PFSK-1 (cell line): Measurements from ENCODE around the gene UBASH3A.

ENCODE experiments used
- FOXP2 ChIP-seq: optimal IDR thresholded peaks from 2 replicates; pipeline ENCODE3; 2011; ENCODE audit warnings: borderline replicate concordance, control low read depth, inconsistent platforms; ENCODE audit not compliant: insufficient read depth; ENCODE audit errors: extremely low read length, extremely low read depth
- POLR2AphosphoS5 ChIP-seq: IDR thresholded peaks from 2 replicates; pipeline ENCODE4 v1.6.1; 2012; ENCODE audit warnings: low read depth, mild to moderate bottlenecking, control low read depth, low read length, moderate library complexity
- SIN3A ChIP-seq: IDR thresholded peaks from 2 replicates; pipeline ENCODE4 v1.6.1; 2012; ENCODE audit warnings: mild to moderate bottlenecking, low read length, moderate library complexity, borderline replicate concordance; ENCODE audit not compliant: insufficient read depth
- TAF1 ChIP-seq: IDR thresholded peaks from 2 replicates; pipeline ENCODE4 v1.6.1; 2012; ENCODE audit warnings: low read length, control low read depth, borderline replicate concordance; ENCODE audit not compliant: insufficient read depth
- TF ChIP-seq, protein P1 (sequence below), 2 experiments: IDR thresholded peaks; 2 replicates each; pipeline versions ENCODE4 v1.6.1 to v1.8.0; 2011 to 2012; ENCODE audit warnings: low read depth in 2 of 2, low read length in 2 of 2, control low read depth in 1 of 2, inconsistent platforms in 1 of 2, mild to moderate bottlenecking in 1 of 2, moderate library complexity in 1 of 2; ENCODE audit not compliant: insufficient read depth in 1 of 2

GRCh38 chr21:42480736-42481135, 77.0 kb downstream of the UBASH3A start:
- TF ChIP-seq, protein P1, sequence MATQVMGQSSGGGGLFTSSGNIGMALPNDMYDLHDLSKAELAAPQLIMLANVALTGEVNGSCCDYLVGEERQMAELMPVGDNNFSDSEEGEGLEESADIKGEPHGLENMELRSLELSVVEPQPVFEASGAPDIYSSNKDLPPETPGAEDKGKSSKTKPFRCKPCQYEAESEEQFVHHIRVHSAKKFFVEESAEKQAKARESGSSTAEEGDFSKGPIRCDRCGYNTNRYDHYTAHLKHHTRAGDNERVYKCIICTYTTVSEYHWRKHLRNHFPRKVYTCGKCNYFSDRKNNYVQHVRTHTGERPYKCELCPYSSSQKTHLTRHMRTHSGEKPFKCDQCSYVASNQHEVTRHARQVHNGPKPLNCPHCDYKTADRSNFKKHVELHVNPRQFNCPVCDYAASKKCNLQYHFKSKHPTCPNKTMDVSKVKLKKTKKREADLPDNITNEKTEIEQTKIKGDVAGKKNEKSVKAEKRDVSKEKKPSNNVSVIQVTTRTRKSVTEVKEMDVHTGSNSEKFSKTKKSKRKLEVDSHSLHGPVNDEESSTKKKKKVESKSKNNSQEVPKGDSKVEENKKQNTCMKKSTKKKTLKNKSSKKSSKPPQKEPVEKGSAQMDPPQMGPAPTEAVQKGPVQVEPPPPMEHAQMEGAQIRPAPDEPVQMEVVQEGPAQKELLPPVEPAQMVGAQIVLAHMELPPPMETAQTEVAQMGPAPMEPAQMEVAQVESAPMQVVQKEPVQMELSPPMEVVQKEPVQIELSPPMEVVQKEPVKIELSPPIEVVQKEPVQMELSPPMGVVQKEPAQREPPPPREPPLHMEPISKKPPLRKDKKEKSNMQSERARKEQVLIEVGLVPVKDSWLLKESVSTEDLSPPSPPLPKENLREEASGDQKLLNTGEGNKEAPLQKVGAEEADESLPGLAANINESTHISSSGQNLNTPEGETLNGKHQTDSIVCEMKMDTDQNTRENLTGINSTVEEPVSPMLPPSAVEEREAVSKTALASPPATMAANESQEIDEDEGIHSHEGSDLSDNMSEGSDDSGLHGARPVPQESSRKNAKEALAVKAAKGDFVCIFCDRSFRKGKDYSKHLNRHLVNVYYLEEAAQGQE (IDR thresholded peaks at IDR 0.05; ENCODE audit: insufficient read depth in 1 of 2, low read depth in 2 of 2, low read length in 2 of 2): no peak
- TF ChIP-seq POLR2AphosphoS5: no peak
- TF ChIP-seq SIN3A: no peak
- TF ChIP-seq TAF1: no peak
- no peak for TF ChIP-seq FOXP2
